Endometrial microvascular endothelial cells (primary cell): ENCODE measurements around the gene WIPI1. TPM values are rescaled to one million over a fixed set of nuclear protein-coding genes. Genes with fewer than 3 reads are reported as not detected.

Experiments used
- in situ Hi-C: cut with HindIII; loops from 2 replicates; pipeline ENCODE4 v1.10.0; 2017; ENCODE audit warnings: low sequenced_read_pairs, low pct_unique_long_range_greater_than_20kb; ENCODE audit errors: inconsistent ontology term
- total RNA-seq: library from RNA; depleted of rRNA; stranded (reverse); fragments of >200 nt; gene quantifications from one replicate; pipeline ENCODE4 v1.2.3, GENCODE V29; 2015; ENCODE audit errors: inconsistent ontology term

WIPI1 gene
- total RNA-seq, 1 donor from 2014 or later = 39.8 TPM

- in situ Hi-C loops = no loop called here
Measured at GRCh38 chr17:68446626-68447041, 10.7 kb downstream of the WIPI1 start.

- in situ Hi-C loops = no loop called here
Measured at GRCh38 chr17:68445671-68446070, 11.6 kb downstream of the WIPI1 start.

- in situ Hi-C loops = no loop called here
Measured at GRCh38 chr17:68443972-68444464, 13.3 kb downstream of the WIPI1 start.

- in situ Hi-C loops = no loop called here
Measured at GRCh38 chr17:68441070-68441770, 16.1 kb downstream of the WIPI1 start.

GRCh38 chr17:68440526-68440925 lies 16.8 kb downstream of the WIPI1 start:
- in situ Hi-C loops = no loop called here

- in situ Hi-C loops = no loop called here
Measured at GRCh38 chr17:68439656-68440290, 17.5 kb downstream of the WIPI1 start.

GRCh38 chr17:68437979-68438822 lies 19.1 kb downstream of the WIPI1 start:
- in situ Hi-C loops = no loop called here

GRCh38 chr17:68435876-68436842 lies 21.1 kb downstream of the WIPI1 start:
- in situ Hi-C loops = no loop called here

- in situ Hi-C loops = no loop called here
Measured at GRCh38 chr17:68435361-68435760, 21.9 kb downstream of the WIPI1 start.

- in situ Hi-C loops = no loop called here
Measured at GRCh38 chr17:68433911-68434508, 23.3 kb downstream of the WIPI1 start.

- in situ Hi-C loops = no loop called here
Measured at GRCh38 chr17:68433211-68433610, 24.1 kb downstream of the WIPI1 start.

GRCh38 chr17:68432086-68432864 lies 25.0 kb downstream of the WIPI1 start:
- in situ Hi-C loops = no loop called here

GRCh38 chr17:68431661-68432071 lies 25.6 kb downstream of the WIPI1 start:
- in situ Hi-C loops = no loop called here

GRCh38 chr17:68431045-68431608 lies 26.2 kb downstream of the WIPI1 start:
- in situ Hi-C loops = no loop called here

- in situ Hi-C loops = no loop called here
Measured at GRCh38 chr17:68429881-68430280, 27.4 kb downstream of the WIPI1 start.

- in situ Hi-C loops = no loop called here
Measured at GRCh38 chr17:68428498-68429172, 28.7 kb downstream of the WIPI1 start.

GRCh38 chr17:68427575-68427974 lies 29.7 kb downstream of the WIPI1 start:
- in situ Hi-C loops = no loop called here
